Measurements from ENCODE around the gene TBL3.

TBL3 gene

GRCh38 chr16:1984347-1985225 lies 12.7 kb downstream of the TBL3 start:
- no peak for DNase-seq

- no peak for DNase-seq
Observed at GRCh38 chr16:1985466-1986150, 13.8 kb downstream of the TBL3 start.

GRCh38 chr16:1987198-1987597 lies 15.3 kb downstream of the TBL3 start:
- no peak for DNase-seq

- DNase-seq: no peak
Observed at GRCh38 chr16:1989209-1990100, 17.6 kb downstream of the TBL3 start, which contains the start of gene SYNGR3. Gene SYNGR3 (plus strand): TSS chr16:1989970. CDS start chr16:1990103, 133 bp downstream.

- no peak for DNase-seq
Observed at GRCh38 chr16:1990101-1990350, 18.2 kb downstream of the TBL3 start.

GRCh38 chr16:1990351-1991134 lies 18.7 kb downstream of the TBL3 start:
- DNase-seq: peak; percentile 10

- peak; percentile 33 for DNase-seq
Observed at GRCh38 chr16:1991135-1991551, 19.3 kb downstream of the TBL3 start.

- DNase-seq: no peak
Observed at GRCh38 chr16:1991588-1991947, 19.7 kb downstream of the TBL3 start.

GRCh38 chr16:1991948-1992703 lies 20.3 kb downstream of the TBL3 start:
- DNase-seq: peak; percentile 93

- no peak for DNase-seq
Observed at GRCh38 chr16:1992704-1993317, 21.0 kb downstream of the TBL3 start.

GRCh38 chr16:1993731-1994131 lies 21.9 kb downstream of the TBL3 start:
- DNase-seq: no peak

GRCh38 chr16:1997494-1998359 lies 25.9 kb downstream of the TBL3 start:
- no peak for DNase-seq

GRCh38 chr16:1998360-1998835 lies 26.5 kb downstream of the TBL3 start:
- DNase-seq: no peak

- DNase-seq: no peak
Observed at GRCh38 chr16:1998852-1999801, 27.3 kb downstream of the TBL3 start.

GRCh38 chr16:1999866-2000514 lies 28.1 kb downstream of the TBL3 start:
- no peak for DNase-seq

GRCh38 chr16:2001035-2001434 lies 29.2 kb downstream of the TBL3 start:
- no peak for DNase-seq

GRCh38 chr16:2001456-2002355 lies 29.9 kb downstream of the TBL3 start:
- no peak for DNase-seq

Measured in activated effector memory CD4-positive, alpha-beta T cell treated with Interleukin-2 at 50 U/mL for 16 hours (primary cell).